CD4-positive, alpha-beta T cell treated with Interleukin-17A for 4 hours (primary cell): Measurements from ENCODE around the gene ALPP.

ENCODE experiments used
- DNase-seq: peaks from one replicate; pipeline ENCODE4 v3.0.0-alpha.2; 2020; ENCODE audit warnings: mixed read lengths

The ALPP gene

GRCh38 chr2:232431705-232432590, 53.4 kb downstream of the ALPP start:
- DNase-seq: no peak
